ENCODE results near the gene PCLO.

- TF ChIP-seq POLR2A (IDR thresholded peaks at IDR 0.05; ENCODE audit: low read length) (no peak), USF2 (IDR thresholded peaks at IDR 0.05) (no peak), CBX2 (IDR thresholded peaks at IDR 0.05; ENCODE audit: borderline replicate concordance, low read depth) (no peak), EP300 (IDR thresholded peaks at IDR 0.05) (no peak)
These were observed 47.8 kb upstream of the PCLO start for GRCh38 chr7:83210479-83210878.

All from A549 (cell line).